Activated CD8-positive, alpha-beta memory T cell treated with anti-CD3 and anti-CD28 coated beads, Interleukin-2, amount 50 U/mL, for 1 hour (primary cell): ENCODE data around the gene USF3.
A peak's percentile ranks its signal among the peaks of the same experiment; 100 is the strongest.

Experiments used
- DNase-seq: peaks from one replicate; pipeline ENCODE4 v3.0.0-alpha.2; 2020; ENCODE audit errors: extremely low read depth

The USF3 gene

DNA sequence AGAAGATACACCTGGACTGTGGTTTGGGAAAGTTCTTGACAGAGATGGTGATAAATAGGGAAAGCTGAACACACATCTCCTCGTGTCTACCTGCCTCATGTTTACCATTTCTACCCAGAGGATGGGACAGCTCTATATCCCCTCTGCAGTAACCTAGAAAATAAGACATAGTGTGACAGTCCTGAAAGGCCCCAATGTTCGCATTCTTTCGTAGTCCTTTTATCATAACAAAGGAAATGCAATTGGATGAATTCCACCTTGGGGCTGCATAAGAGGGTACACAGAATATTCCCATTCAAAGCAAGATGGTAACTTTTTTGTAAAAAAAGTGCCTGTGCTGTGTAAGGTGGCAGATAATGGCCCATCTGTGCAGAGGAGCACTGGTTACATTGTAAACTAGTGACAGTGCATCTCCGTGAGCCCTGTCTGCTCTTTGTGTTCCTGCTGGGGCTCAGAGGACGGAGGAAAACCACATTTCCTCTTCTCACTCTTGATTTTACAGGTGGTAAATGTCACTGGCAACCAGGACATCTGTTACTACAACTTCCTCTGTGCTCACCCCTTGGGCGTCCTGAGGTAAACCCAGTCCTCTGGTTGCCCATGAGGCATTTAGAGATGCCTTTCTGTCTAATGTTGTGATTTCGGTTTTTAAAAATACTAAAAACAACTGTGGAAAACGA lies 89.8 kb downstream of the USF3 start:
- DNase-seq: peak; percentile 1

- no peak for DNase-seq
Observed at GRCh38 chr3:113602836-113603235, 93.6 kb downstream of the USF3 start.

DNA sequence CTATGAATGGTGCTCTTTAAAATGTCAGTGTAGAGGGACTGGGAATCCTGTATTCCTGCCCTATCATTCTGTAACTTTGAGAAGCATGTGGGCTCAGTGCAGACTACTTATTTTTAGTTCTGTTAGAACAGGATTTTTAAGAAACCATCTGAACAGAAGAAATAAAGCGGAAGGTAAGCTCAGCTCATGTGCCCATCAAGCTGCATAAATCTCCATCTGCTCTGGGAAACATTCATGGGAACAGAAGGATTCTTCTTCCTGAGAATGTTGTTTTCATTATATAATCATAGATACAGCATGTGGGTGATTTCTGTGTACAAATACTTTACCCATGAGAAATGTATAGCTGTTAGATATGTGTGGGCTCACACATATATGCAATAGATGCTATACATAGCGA lies 94.2 kb downstream of the USF3 start:
- DNase-seq: no peak

DNA sequence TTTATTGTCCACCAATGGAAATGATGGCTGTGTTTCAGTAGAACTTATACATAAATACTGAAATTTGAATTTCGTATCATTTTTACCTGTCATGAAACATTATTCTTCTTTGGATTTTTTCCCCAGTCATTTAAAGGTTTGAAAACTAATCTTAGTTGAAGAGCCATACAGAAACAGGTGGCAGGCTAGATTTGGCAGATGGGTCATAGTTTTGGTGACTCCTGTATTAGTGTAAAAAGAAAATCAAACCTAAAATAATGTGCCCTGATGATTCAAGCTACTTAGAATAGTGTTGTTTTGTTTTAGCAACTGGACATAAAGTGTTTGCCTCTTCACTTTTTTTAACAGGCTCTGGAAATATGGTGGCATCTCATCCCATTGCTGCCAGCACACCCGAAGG lies 95.2 kb downstream of the USF3 start:
- no peak for DNase-seq

- no peak for DNase-seq
Observed at GRCh38 chr3:113600418-113601182, 95.8 kb downstream of the USF3 start.
